ENCODE results near the gene SAFB.

DNA sequence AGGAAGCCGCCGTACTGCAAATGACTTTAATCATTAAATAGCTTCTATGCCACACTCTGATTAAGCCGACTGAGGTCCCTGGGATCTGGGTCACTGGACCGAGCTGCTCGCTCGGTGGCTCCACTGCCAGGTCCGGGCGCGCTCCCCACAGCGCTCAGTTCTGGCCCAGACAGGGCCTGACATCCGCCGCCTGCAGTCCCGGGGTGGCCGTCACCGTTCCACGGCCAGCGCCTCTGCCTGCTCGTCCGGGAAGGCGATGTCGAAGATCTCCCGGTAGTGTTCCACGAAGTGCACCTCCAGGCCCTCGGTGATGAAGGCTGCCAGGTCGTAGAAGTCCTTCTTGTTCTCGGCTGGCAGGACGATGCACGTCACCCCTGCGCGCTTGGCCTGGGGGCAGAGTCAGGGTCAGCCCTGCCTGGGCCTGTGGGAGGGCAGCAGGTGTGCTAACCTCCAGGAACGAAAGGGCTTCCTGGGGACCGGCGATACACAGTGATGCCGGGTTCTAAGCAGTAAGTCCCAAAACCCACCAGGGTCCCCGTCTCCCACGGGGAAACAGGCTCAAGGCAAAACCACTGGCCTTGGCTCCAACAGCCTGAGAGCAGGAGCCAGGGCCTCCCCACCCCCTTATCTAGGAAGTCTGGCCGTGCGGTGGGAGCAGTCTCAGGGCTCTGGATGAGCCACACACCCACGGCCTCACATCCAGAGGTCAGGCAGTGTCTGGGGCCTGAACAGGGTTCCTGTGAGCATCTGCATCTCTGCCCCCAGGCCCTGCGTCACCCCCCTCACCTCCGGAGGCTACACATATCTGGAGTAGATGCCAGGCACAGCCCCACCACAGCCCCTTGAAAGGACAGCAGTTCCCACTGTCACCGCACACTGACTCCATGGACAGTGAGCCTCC lies 69.2 kb downstream of the SAFB start:
- TF ChIP-seq NR2C2 (CRISPR knock-in tag; IDR thresholded peaks at IDR 0.05; ENCODE audit: borderline replicate concordance): no peak
- TF ChIP-seq, protein P1, sequence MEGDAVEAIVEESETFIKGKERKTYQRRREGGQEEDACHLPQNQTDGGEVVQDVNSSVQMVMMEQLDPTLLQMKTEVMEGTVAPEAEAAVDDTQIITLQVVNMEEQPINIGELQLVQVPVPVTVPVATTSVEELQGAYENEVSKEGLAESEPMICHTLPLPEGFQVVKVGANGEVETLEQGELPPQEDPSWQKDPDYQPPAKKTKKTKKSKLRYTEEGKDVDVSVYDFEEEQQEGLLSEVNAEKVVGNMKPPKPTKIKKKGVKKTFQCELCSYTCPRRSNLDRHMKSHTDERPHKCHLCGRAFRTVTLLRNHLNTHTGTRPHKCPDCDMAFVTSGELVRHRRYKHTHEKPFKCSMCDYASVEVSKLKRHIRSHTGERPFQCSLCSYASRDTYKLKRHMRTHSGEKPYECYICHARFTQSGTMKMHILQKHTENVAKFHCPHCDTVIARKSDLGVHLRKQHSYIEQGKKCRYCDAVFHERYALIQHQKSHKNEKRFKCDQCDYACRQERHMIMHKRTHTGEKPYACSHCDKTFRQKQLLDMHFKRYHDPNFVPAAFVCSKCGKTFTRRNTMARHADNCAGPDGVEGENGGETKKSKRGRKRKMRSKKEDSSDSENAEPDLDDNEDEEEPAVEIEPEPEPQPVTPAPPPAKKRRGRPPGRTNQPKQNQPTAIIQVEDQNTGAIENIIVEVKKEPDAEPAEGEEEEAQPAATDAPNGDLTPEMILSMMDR (CRISPR knock-in tag; IDR thresholded peaks at IDR 0.05): no peak
- TF ChIP-seq, protein P2, sequence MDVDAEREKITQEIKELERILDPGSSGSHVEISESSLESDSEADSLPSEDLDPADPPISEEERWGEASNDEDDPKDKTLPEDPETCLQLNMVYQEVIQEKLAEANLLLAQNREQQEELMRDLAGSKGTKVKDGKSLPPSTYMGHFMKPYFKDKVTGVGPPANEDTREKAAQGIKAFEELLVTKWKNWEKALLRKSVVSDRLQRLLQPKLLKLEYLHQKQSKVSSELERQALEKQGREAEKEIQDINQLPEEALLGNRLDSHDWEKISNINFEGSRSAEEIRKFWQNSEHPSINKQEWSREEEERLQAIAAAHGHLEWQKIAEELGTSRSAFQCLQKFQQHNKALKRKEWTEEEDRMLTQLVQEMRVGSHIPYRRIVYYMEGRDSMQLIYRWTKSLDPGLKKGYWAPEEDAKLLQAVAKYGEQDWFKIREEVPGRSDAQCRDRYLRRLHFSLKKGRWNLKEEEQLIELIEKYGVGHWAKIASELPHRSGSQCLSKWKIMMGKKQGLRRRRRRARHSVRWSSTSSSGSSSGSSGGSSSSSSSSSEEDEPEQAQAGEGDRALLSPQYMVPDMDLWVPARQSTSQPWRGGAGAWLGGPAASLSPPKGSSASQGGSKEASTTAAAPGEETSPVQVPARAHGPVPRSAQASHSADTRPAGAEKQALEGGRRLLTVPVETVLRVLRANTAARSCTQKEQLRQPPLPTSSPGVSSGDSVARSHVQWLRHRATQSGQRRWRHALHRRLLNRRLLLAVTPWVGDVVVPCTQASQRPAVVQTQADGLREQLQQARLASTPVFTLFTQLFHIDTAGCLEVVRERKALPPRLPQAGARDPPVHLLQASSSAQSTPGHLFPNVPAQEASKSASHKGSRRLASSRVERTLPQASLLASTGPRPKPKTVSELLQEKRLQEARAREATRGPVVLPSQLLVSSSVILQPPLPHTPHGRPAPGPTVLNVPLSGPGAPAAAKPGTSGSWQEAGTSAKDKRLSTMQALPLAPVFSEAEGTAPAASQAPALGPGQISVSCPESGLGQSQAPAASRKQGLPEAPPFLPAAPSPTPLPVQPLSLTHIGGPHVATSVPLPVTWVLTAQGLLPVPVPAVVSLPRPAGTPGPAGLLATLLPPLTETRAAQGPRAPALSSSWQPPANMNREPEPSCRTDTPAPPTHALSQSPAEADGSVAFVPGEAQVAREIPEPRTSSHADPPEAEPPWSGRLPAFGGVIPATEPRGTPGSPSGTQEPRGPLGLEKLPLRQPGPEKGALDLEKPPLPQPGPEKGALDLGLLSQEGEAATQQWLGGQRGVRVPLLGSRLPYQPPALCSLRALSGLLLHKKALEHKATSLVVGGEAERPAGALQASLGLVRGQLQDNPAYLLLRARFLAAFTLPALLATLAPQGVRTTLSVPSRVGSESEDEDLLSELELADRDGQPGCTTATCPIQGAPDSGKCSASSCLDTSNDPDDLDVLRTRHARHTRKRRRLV (CRISPR knock-in tag; IDR thresholded peaks at IDR 0.05): no peak
